HFF-Myc (cell line): Measurements from ENCODE around the gene TNC.
A peak's percentile ranks its signal among the peaks of the same experiment; 100 is the strongest.

Experiments
- DNase-seq: peaks from one replicate; pipeline ENCODE4 v3.0.0-alpha.2; 2011; ENCODE audit warnings: low read depth; ENCODE audit errors: extremely low read depth
- H3K4me3 ChIP-seq: replicated peaks from 2 replicates; pipeline ENCODE4 v1.5.1; 2011; ENCODE audit warnings: low read depth, mild to moderate bottlenecking, control low read depth, low read length
- TF ChIP-seq, protein P1 (sequence below): IDR thresholded peaks from 2 replicates; pipeline ENCODE4 v1.5.1; 2012; ENCODE audit warnings: mild to moderate bottlenecking, low read depth, low read length, control low read depth; ENCODE audit errors: missing control alignments

The TNC gene

DNA sequence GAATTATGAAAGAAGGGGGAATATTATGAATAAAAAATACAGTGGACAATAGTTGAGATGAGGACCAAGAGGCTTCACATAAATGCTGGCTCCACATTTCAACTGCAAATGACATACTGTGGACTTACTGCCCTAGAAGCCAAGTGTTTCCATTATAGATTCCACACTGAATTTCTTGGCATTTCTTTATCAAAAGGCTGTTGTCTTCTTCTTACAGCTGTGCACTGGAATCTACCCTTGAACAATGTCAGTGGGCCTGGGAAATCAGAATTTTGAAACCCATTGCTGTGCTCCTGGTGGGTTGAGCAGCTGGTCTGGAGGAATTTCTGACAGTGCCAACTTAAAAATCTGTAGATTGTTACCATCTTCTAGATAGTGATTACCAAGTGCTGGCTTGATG is 49.9 kb downstream of the TNC start:
- no peak overlapping the region for H3K4me3 ChIP-seq
- no peak for DNase-seq
- TF ChIP-seq, protein P1, sequence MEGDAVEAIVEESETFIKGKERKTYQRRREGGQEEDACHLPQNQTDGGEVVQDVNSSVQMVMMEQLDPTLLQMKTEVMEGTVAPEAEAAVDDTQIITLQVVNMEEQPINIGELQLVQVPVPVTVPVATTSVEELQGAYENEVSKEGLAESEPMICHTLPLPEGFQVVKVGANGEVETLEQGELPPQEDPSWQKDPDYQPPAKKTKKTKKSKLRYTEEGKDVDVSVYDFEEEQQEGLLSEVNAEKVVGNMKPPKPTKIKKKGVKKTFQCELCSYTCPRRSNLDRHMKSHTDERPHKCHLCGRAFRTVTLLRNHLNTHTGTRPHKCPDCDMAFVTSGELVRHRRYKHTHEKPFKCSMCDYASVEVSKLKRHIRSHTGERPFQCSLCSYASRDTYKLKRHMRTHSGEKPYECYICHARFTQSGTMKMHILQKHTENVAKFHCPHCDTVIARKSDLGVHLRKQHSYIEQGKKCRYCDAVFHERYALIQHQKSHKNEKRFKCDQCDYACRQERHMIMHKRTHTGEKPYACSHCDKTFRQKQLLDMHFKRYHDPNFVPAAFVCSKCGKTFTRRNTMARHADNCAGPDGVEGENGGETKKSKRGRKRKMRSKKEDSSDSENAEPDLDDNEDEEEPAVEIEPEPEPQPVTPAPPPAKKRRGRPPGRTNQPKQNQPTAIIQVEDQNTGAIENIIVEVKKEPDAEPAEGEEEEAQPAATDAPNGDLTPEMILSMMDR = no peak

DNA sequence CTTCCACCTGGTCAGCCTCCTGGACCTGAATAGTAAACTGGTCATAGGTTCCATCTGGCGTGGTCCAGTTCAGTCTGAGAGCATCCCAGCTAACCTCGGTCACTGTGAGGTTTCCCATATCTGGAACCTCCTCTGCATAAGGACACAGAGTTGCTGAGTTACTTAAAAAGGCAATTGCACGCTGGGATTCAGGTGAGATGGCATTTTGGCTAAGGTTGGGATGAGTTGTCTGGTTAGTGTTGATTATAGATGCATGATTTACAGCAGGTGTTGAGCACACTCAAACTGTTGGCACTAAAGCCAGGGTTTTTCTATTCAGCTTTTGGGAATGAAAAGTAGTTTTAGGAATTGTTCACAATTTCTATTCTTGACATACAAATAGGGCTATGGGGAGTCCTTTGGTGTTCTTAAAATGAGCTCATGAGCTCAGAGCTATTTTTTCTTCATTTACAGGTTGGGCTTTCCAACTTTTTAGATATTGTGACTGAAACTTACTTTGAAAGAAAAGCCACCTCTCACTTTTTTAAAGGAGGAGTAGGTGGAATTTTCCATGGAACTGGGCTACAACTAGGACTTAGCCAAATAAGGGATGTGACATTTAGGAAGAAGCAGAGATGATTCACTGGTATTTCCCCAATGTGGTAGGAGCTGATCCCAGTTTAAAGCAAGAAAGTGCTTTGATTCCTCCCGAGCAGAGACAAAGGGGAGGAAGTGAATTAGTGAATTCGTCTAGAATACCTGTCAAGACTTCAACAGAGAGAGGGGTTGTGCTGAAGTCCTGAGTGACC is 54.7 kb downstream of the TNC start:
- TF ChIP-seq, protein P1 = no peak
- H3K4me3 ChIP-seq = no peak overlapping the region
- peak; percentile 15 for DNase-seq

DNA sequence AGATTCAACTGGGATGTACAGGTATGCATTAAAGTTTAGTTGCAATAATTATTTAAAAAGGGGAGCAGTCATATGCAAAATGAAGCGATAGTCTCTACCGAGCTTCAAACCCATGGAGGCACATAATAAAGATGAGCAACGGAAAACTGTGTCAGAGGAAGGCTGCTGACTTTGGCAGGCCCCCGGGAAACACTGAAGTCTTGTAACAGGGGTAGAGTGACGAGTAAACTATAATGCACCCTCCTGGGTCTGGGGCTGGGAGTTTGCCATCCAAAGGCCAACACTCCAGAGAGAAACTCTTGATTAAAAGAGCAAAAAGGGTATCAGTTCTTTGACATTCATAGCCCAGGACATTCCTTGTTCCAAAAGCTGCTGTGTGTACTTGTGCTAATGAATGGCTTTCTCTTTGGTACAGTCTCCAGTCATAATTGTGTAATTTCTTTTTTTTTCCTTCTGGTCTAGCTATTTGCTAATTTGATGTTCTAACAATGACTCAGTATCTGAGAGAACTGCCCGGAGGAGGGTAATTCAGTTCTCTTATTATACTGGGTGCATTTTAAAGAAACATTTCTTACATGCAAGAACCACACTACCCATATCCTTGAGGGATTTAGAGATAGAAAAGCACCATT is 59.2 kb downstream of the TNC start:
- no peak overlapping the region for H3K4me3 ChIP-seq
- TF ChIP-seq, protein P1 = no peak
- no peak for DNase-seq

DNA sequence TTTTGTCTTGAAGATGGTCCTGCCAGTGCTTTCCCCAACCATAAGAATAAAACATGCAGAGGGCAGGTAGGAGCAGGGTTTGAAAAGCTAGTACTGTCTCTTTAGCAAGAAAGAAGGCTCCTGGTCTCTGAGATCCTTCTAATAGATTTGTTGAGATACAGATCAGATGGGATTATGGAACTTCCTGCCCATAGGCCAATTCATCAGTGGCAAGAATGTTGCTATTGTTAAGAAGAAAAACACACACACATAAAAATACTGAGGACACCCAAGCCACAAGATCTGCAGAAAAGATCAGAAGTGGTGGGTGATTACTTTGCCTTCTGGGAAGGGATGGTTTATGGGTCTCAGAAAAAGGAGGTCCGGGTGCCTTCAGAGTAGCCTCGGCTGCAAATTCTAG is 59.8 kb downstream of the TNC start:
- no peak for DNase-seq
- TF ChIP-seq, protein P1 = no peak
- no peak overlapping the region for H3K4me3 ChIP-seq

DNA sequence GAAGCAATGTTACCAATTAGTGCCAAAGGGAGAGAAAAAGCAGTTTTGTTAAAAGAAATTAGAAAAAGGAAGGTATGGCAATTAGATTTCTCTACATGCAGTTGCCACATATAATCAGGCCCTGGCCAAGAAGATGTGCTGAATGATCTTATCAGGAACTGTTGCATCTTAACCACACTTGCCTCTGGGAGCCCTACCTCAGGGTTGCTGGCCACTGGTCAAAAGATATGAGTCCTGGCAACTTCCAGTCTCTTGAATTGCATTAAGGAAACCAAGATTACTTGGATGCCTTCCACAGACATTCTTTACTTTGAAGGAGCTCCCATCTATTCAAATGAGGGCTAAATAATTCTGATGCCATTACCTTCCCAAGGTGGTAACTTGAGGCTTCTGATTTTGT is 60.4 kb downstream of the TNC start:
- TF ChIP-seq, protein P1 = no peak
- no peak overlapping the region for H3K4me3 ChIP-seq
- DNase-seq = no peak

DNA sequence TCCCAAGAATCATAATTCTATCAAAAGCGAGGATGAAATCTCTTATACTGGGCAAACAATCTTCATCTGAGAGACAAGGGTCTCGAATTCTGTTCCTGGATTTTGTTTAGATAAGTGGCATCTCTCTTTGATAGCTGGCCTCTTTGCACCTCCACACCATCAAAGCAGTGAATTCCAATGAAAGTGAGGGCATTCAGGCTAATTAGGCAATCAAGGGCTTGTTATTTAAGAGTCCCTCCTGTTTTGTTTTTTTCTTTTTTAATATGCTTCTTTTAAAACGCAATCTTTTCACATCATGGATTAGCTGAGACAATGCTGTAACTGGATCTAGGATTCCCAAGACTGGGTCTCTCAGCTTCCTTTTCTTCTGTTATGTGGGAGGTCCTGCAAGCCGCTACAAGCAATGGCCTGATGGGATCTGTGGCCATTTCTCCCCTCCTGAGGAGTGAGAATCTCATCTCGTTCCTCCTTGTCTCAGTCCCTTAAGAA is 67.9 kb downstream of the TNC start:
- no peak for DNase-seq
- TF ChIP-seq, protein P1 = no peak
- no peak overlapping the region for H3K4me3 ChIP-seq

DNA sequence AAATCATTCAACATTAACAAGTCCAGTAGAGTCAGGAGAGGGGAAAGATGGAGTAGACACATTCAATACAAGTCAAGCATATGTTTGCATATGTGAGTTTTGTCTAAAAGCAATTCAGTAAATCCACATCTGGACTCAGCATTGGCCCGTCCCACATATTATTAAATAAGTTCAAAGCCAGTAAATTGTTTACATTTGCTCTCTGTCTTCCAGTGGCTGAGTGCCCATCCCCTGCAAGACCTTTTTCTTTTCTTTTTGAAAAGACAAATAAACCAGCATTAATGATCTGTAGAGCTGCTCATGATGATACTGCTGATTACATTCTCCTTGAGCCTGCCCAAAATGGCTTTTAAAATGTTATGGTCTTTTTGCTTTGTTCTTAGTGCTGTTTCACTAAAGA is 71.1 kb downstream of the TNC start:
- TF ChIP-seq, protein P1 = no peak
- peak; percentile 43 for DNase-seq
- H3K4me3 ChIP-seq = no peak overlapping the region
